ENCODE results near the gene ZMIZ1. TPM values are rescaled to one million over a fixed set of nuclear protein-coding genes. Genes with fewer than 3 reads are reported as not detected.

Gene ZMIZ1
- total and polyA plus RNA-seq, 12 donors: 6.6 to 113 (median 55.1) TPM

DNA sequence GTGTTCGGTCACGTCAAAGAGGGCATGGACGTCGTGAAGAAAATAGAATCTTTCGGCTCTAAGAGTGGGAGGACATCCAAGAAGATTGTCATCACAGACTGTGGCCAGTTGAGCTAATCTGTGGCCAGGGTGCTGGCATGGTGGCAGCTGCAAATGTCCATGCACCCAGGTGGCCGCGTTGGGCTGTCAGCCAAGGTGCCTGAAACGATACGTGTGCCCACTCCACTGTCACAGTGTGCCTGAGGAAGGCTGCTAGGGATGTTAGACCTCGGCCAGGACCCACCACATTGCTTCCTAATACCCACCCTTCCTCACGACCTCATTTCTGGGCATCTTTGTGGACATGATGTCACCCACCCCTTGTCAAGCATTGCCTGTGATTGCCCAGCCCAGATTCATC is 285.0 kb downstream of the ZMIZ1 start:
- intact Hi-C loops (cut with DNase I): no loop called here
- TF ChIP-seq, protein P1, sequence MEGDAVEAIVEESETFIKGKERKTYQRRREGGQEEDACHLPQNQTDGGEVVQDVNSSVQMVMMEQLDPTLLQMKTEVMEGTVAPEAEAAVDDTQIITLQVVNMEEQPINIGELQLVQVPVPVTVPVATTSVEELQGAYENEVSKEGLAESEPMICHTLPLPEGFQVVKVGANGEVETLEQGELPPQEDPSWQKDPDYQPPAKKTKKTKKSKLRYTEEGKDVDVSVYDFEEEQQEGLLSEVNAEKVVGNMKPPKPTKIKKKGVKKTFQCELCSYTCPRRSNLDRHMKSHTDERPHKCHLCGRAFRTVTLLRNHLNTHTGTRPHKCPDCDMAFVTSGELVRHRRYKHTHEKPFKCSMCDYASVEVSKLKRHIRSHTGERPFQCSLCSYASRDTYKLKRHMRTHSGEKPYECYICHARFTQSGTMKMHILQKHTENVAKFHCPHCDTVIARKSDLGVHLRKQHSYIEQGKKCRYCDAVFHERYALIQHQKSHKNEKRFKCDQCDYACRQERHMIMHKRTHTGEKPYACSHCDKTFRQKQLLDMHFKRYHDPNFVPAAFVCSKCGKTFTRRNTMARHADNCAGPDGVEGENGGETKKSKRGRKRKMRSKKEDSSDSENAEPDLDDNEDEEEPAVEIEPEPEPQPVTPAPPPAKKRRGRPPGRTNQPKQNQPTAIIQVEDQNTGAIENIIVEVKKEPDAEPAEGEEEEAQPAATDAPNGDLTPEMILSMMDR (IDR thresholded peaks at IDR 0.05): no peak
- no peak for TF ChIP-seq POLR2A (IDR thresholded peaks at IDR 0.05)
- Histone ChIP-seq H3K36me3 (replicated peaks in 1 of 2) (peaks cover 0 to 69% of the 10 kb centered on the region in 2 donors), H3K4me1 (replicated peaks in 1 of 2) (peaks cover 18 to 22% of the 10 kb centered on the region in 2 donors), H3K4me3 (no peak overlapping the region), H3K9me3 (replicated peaks in 1 of 3) (no peaks in the 10 kb centered on the region), H3K27ac (no peak overlapping the region), H3K27me3 (no peaks in the 10 kb centered on the region)
- peak in 2 of 7 donors; percentile 15 to 50 for DNase-seq
- 90 to 95% (median 92%) methylated on average over 11 of the region's 11 CpGs for WGBS, 4 donors

DNA sequence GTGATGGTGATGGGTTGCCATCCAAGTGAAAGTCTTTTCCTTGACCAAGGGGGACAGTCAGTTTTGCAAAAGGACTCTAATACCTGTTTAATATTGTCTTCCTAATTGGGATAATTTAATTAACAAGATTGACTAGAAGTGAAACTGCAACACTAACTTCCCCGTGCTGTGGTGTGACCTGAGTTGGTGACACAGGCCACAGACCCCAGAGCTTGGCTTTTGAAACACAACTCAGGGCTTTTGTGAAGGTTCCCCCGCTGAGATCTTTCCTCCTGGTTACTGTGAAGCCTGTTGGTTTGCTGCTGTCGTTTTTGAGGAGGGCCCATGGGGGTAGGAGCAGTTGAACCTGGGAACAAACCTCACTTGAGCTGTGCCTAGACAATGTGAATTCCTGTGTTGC is 285.4 kb downstream of the ZMIZ1 start:
- DNase-seq: peak in 1 of 7 donors; percentile 45
- Histone ChIP-seq H3K36me3 (replicated peaks in 1 of 2) (peaks cover 0 to 67% of the 10 kb centered on the region in 2 donors), H3K4me1 (replicated peaks in 1 of 2) (peaks cover 14 to 18% of the 10 kb centered on the region in 2 donors), H3K4me3 (no peak overlapping the region), H3K9me3 (replicated peaks in 1 of 3) (no peaks in the 10 kb centered on the region), H3K27ac (no peak overlapping the region), H3K27me3 (no peaks in the 10 kb centered on the region)
- WGBS, 4 donors: 30 to 65% (median 57%) methylated on average over 2 to 3 of the region's 3 CpGs
- TF ChIP-seq, protein P1 (IDR thresholded peaks at IDR 0.05): no peak
- no peak for TF ChIP-seq POLR2A (IDR thresholded peaks at IDR 0.05)
- intact Hi-C loops (cut with DNase I): no loop called here

DNA sequence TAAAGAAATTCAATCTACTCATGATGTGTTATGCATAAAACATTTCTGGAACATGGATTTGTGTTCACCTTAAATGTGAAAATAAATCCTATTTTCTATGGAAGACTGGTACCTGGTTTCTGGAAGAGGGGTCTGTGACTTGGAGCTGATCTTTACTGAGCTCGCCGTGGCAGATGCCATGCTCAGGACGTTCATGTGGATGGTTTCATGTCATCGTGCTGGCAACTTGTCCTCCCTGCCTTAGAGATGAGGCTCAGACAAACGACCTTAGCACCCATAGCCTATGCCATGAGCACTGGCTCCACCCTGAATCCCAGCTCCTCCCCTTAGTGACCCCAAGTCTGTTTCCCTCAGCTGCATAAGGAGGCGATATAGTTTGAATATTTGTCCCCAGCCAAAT is 285.8 kb downstream of the ZMIZ1 start:
- peaks cover 9 to 13% of the 10 kb centered on the region in 2 donors for H3K4me1 ChIP-seq (replicated peaks in 1 of 2)
- peak in 1 of 7 donors; percentile 49 for DNase-seq
- intact Hi-C loops (cut with DNase I): no loop called here
- no peaks in the 10 kb centered on the region for H3K9me3 ChIP-seq (replicated peaks in 1 of 3)
- 90 to 93% (median 92%) methylated on average over 6 of the region's 6 CpGs for WGBS, 4 donors
- no peaks in the 10 kb centered on the region for H3K27me3 ChIP-seq
- H3K27ac ChIP-seq: no peak overlapping the region
- H3K4me3 ChIP-seq: no peak overlapping the region
- peaks cover 0 to 62% of the 10 kb centered on the region in 2 donors for H3K36me3 ChIP-seq (replicated peaks in 1 of 2)
- TF ChIP-seq POLR2A (IDR thresholded peaks at IDR 0.05): no peak
- TF ChIP-seq, protein P1 (IDR thresholded peaks at IDR 0.05): no peak

DNA sequence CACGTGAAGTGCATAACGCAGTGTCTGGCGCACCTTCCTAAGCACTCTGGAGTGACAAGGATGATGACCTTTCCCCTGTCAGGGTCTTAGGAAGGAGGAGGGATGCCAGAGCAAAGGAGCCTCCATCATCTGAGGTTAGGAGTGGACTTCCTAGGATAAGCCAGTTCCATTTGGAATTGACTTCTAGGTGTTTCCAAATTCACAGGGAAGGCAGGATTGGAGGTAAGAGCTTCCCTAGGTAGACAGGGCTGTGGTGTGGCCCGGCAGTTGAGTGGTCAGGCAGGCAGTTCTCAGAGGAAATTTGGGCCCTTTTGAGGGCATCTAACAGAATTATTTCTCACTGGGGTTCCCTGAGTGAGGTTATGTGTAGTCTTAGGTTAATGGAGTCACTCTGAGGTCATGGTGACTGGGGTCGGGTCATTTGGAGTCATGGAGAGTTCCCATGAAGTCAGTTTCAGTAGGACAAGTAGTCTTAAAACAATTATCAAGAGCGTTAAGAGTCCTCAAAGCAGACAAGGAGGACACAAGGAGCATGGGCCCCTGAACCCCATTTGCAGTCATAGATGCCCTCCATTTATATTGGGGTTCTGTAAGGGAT is 286.8 kb downstream of the ZMIZ1 start:
- Histone ChIP-seq H3K36me3 (replicated peaks in 1 of 2) (peaks cover 0 to 53% of the 10 kb centered on the region in 2 donors), H3K4me3 (no peak overlapping the region), H3K9me3 (replicated peaks in 1 of 3) (no peaks in the 10 kb centered on the region), H3K4me1 (replicated peaks in 1 of 2) (peaks cover under 1 to 4% of the 10 kb centered on the region in 2 donors), H3K27me3 (no peaks in the 10 kb centered on the region), H3K27ac (no peak overlapping the region)
- intact Hi-C loops (cut with DNase I): no loop called here
- no peak for TF ChIP-seq POLR2A (IDR thresholded peaks at IDR 0.05)
- TF ChIP-seq, protein P1 (IDR thresholded peaks at IDR 0.05): no peak
- DNase-seq: peak in 1 of 7 donors; percentile 8
- 78 to 88% (median 83%) methylated on average over 6 of the region's 6 CpGs for WGBS, 4 donors

Data from adrenal gland (tissue), 12 donors.